AG04449 (cell line): ENCODE results near the gene CENPQ.
"Not testable (repeated sequence)": the region's sequence is repeated elsewhere in the genome, so short reads cannot be mapped to it uniquely, and the experiment has no call there.

Experiments used
- CTCF ChIA-PET: fragments of 350-600 bp; formaldehyde crosslinking; extraction: SDS; loops from one replicate; lab custom pipeline; 2021; ENCODE audit warnings: antibody characterized with exemption; lab: Yijun Ruan, JAX
- POLR2A ChIA-PET: fragments of 400-600, 350-600 bp; formaldehyde crosslinking; extraction: SDS; loops from one replicate; lab custom pipeline; 2020; ENCODE audit warnings: antibody characterized with exemption, inconsistent platforms; lab: Yijun Ruan, JAX
- DNase-seq: peaks from one replicate; pipeline ENCODE4 v3.0.0-alpha.2; 2010; ENCODE audit warnings: low read depth, low spot score
- H3K4me3 ChIP-seq: 2 replicates; pipeline ENCODE4 v1.5.1; 2011; ENCODE audit warnings: low read depth, mild to moderate bottlenecking, control low read depth, low read length
- CTCF ChIP-seq: IDR thresholded peaks from one replicate; pipeline ENCODE4 v1.5.1; 2011; ENCODE audit warnings: mild to moderate bottlenecking, moderate library complexity, low read length, control low read depth, inconsistent platforms; ENCODE audit not compliant: insufficient read depth; ENCODE audit errors: missing control alignments

CENPQ gene

GRCh38 chr6:49464691-49465090, 1.5 kb downstream of the CENPQ start:
- TF ChIP-seq CTCF: no peak
- DNase-seq: no peak
- H3K4me3 ChIP-seq: no peak overlapping the region
- ChIA-PET POLR2A (no interaction called here), CTCF (no interaction called here)

- no peak for TF ChIP-seq CTCF
- H3K4me3 ChIP-seq: no peak overlapping the region
- no peak for DNase-seq
- POLR2A ChIA-PET: no interaction called here
- CTCF ChIA-PET: no interaction called here
Measured at GRCh38 chr6:49468042-49468441, 4.9 kb downstream of the CENPQ start.

GRCh38 chr6:49476564-49476963, 13.4 kb downstream of the CENPQ start:
- H3K4me3 ChIP-seq, DNase-seq, CTCF ChIA-PET, POLR2A ChIA-PET: not testable (repeated sequence)

- DNase-seq: no peak
- H3K4me3 ChIP-seq: no peak overlapping the region
- TF ChIP-seq CTCF: no peak
- ChIA-PET CTCF (no interaction called here), POLR2A (no interaction called here)
Measured at GRCh38 chr6:49479308-49479970, 16.3 kb downstream of the CENPQ start.

- POLR2A ChIA-PET, DNase-seq, CTCF ChIA-PET: not testable (repeated sequence)
Measured at GRCh38 chr6:49481846-49482245, 18.7 kb downstream of the CENPQ start.

GRCh38 chr6:49483380-49483779, 20.2 kb downstream of the CENPQ start:
- POLR2A ChIA-PET: not testable (repeated sequence)

More at GRCh38 chr6:49481846-49482245, 18.7 kb downstream of the CENPQ start:
- H3K4me3 ChIP-seq: not testable (repeated sequence)

GRCh38 chr6:49490633-49491032, 27.5 kb downstream of the CENPQ start:
- CTCF ChIA-PET: no interaction called here

More at GRCh38 chr6:49483380-49483779, 20.2 kb downstream of the CENPQ start:
- CTCF ChIA-PET, DNase-seq, H3K4me3 ChIP-seq: not testable (repeated sequence)

More at GRCh38 chr6:49490633-49491032, 27.5 kb downstream of the CENPQ start:
- POLR2A ChIA-PET: no interaction called here
- no peak for DNase-seq
- no peak for TF ChIP-seq CTCF
- H3K4me3 ChIP-seq: no peak overlapping the region
